H9 (cell line): ENCODE results near the gene SLC35E3. TPM values are rescaled to one million over a fixed set of nuclear protein-coding genes. Genes with fewer than 3 reads are reported as not detected.

ENCODE experiments used
- DNase-seq: peaks from one replicate; pipeline ENCODE4 v3.0.0-alpha.2; 2017
- H2AFZ ChIP-seq: one replicate; pipeline ENCODE4 v1.6.1; 2013; ENCODE audit warnings: mild to moderate bottlenecking, low read length, control low read depth, moderate library complexity
- H2AK5ac ChIP-seq: 2 replicates; pipeline ENCODE4 v1.6.1; 2013; ENCODE audit warnings: low read length, control low read depth, mixed read lengths; ENCODE audit not compliant: insufficient read length
- H2BK120ac ChIP-seq: one replicate; pipeline ENCODE4 v1.6.1; 2013; ENCODE audit warnings: low read depth, mild to moderate bottlenecking, low read length, control low read depth, inconsistent platforms; ENCODE audit not compliant: poor library complexity, severe bottlenecking
- H2BK12ac ChIP-seq: 2 replicates; pipeline ENCODE4 v1.6.1; 2013; ENCODE audit warnings: low read length, control low read depth, mixed read lengths, low read depth; ENCODE audit not compliant: insufficient read length
- H2BK15ac ChIP-seq: 2 replicates; pipeline ENCODE4 v1.6.1; 2013; ENCODE audit warnings: low read depth, low read length, control low read depth
- H2BK20ac ChIP-seq: one replicate; pipeline ENCODE4 v1.6.1; 2013; ENCODE audit warnings: low read depth, mild to moderate bottlenecking, low read length, control low read depth, inconsistent platforms; ENCODE audit not compliant: poor library complexity, severe bottlenecking
- H2BK5ac ChIP-seq: 2 replicates; pipeline ENCODE4 v1.6.1; 2013; ENCODE audit warnings: low read length, control low read depth, mixed read lengths; ENCODE audit not compliant: insufficient read length
- H3K14ac ChIP-seq: 2 replicates; pipeline ENCODE4 v1.6.1; 2013; ENCODE audit warnings: low read length, control low read depth; ENCODE audit not compliant: insufficient read depth
- H3K18ac ChIP-seq: 2 replicates; pipeline ENCODE4 v1.6.1; 2013; ENCODE audit warnings: low read depth, mild to moderate bottlenecking, mixed read lengths, low read length, control low read depth; ENCODE audit not compliant: insufficient read length
- H3K23ac ChIP-seq: 2 replicates; pipeline ENCODE4 v1.6.1; 2013; ENCODE audit warnings: low read length, control low read depth, mixed read lengths, low read depth; ENCODE audit not compliant: insufficient read length
- H3K23me2 ChIP-seq: 2 replicates; pipeline ENCODE4 v1.6.1; 2013; ENCODE audit warnings: low read depth, mild to moderate bottlenecking, mixed read lengths, low read length, control low read depth; ENCODE audit not compliant: insufficient read length, poor library complexity, severe bottlenecking
- H3K27ac ChIP-seq: 2 replicates; pipeline ENCODE4 v1.5.1; 2013; ENCODE audit warnings: low read length, control low read depth, mixed read lengths, low read depth; ENCODE audit not compliant: insufficient read length
- H3K27me3 ChIP-seq: 2 replicates; pipeline ENCODE4 v1.6.1; 2013; ENCODE audit warnings: low read length, control low read depth, inconsistent platforms; ENCODE audit not compliant: insufficient read depth
- H3K4ac ChIP-seq: 2 replicates; pipeline ENCODE4 v1.6.1; 2013; ENCODE audit warnings: low read depth, mild to moderate bottlenecking, control low read depth, inconsistent platforms, low read length, moderate library complexity
- H3K4me1 ChIP-seq: 2 replicates; pipeline ENCODE4 v1.6.1; 2013; ENCODE audit warnings: low read length, control low read depth, inconsistent platforms; ENCODE audit not compliant: insufficient read depth
- H3K4me2 ChIP-seq: 2 replicates; pipeline ENCODE4 v1.6.1; 2013; ENCODE audit warnings: low read length, control low read depth, mixed read lengths; ENCODE audit not compliant: insufficient read length, insufficient read depth
- H3K56ac ChIP-seq: 2 replicates; pipeline ENCODE4 v1.6.1; 2013; ENCODE audit warnings: low read depth, mild to moderate bottlenecking, mixed read lengths, low read length, control low read depth; ENCODE audit not compliant: insufficient read length
- H3K79me1 ChIP-seq: 2 replicates; pipeline ENCODE4 v1.6.1; 2013; ENCODE audit warnings: low read depth, mild to moderate bottlenecking, moderate library complexity, low read length, control low read depth, inconsistent platforms; ENCODE audit not compliant: insufficient read depth, poor library complexity, severe bottlenecking
- H3K79me2 ChIP-seq: 2 replicates; pipeline ENCODE4 v1.6.1; 2013; ENCODE audit warnings: low read length, control low read depth, inconsistent platforms; ENCODE audit not compliant: insufficient read depth
- H3K9ac ChIP-seq: 2 replicates; pipeline ENCODE4 v1.6.1; 2013; ENCODE audit warnings: low read length, control low read depth, mixed read lengths; ENCODE audit not compliant: insufficient read length; ENCODE audit errors: extremely low read depth
- H3K9me3 ChIP-seq: one replicate; pipeline ENCODE4 v1.6.1; 2013; ENCODE audit warnings: low read depth, low read length, inconsistent platforms; ENCODE audit not compliant: control insufficient read depth
- H3T11ph ChIP-seq: one replicate; pipeline ENCODE4 v1.6.1; 2013; ENCODE audit warnings: mild to moderate bottlenecking, low read length, control low read depth, inconsistent platforms
- H4K20me1 ChIP-seq: one replicate; pipeline ENCODE4 v1.6.1; 2013; ENCODE audit not compliant: control insufficient read depth, insufficient read length, insufficient read depth
- H4K5ac ChIP-seq: 2 replicates; pipeline ENCODE4 v1.6.1; 2013; ENCODE audit warnings: low read depth, mild to moderate bottlenecking, mixed read lengths, low read length, control low read depth; ENCODE audit not compliant: insufficient read length
- H4K8ac ChIP-seq: replicated peaks from 2 replicates; pipeline ENCODE4 v1.6.1; 2013; ENCODE audit warnings: low read length, control low read depth, mixed read lengths, low read depth; ENCODE audit not compliant: insufficient read length
- H4K91ac ChIP-seq: 2 replicates; pipeline ENCODE4 v1.6.1; 2013; ENCODE audit warnings: low read depth, mild to moderate bottlenecking, moderate library complexity, mixed read lengths, low read length, control low read depth; ENCODE audit not compliant: insufficient read length
- H3K27ac Mint-ChIP-seq, 3 experiments: 2 replicates in 2 of 3; 3 replicates in 1 of 3; pipeline ENCODE4 v1.8.0; 2020 to 2021; ENCODE audit warnings: mixed read lengths in 3 of 3, mild to moderate bottlenecking in 1 of 3, moderate library complexity in 1 of 3
- H3K27me3 Mint-ChIP-seq: 2 replicates; pipeline ENCODE4 v1.8.0; 2021; ENCODE audit warnings: low read depth, mild to moderate bottlenecking, moderate library complexity, mixed read lengths
- H3K36me3 Mint-ChIP-seq, 3 experiments: 2 replicates in 2 of 3; 3 replicates in 1 of 3; pipeline ENCODE4 v1.8.0; 2020 to 2021; ENCODE audit warnings: low read depth in 3 of 3, mixed read lengths in 3 of 3; ENCODE audit not compliant: insufficient read depth in 1 of 3
- H3K4me1 Mint-ChIP-seq, 2 experiments: 2 replicates each; pipeline ENCODE4 v1.8.0; 2020; ENCODE audit warnings: mixed read lengths in 2 of 2
- H3K4me3 Mint-ChIP-seq, 2 experiments: 2 replicates in 1 of 2; 3 replicates in 1 of 2; pipeline ENCODE4 v1.8.0; 2020 to 2021; ENCODE audit warnings: mild to moderate bottlenecking in 2 of 2, mixed read lengths in 2 of 2, moderate library complexity in 1 of 2
- H3K9me3 Mint-ChIP-seq, 2 experiments: 2 replicates in 1 of 2; 3 replicates in 1 of 2; pipeline ENCODE4 v1.8.0; 2020; ENCODE audit warnings: mild to moderate bottlenecking in 2 of 2, mixed read lengths in 2 of 2, moderate library complexity in 1 of 2
- WGBS: extraction: QIAGEN DNeasy Blood & Tissue Kit; methylation state at CpG from one replicate; pipeline ENCODE4 v1.1.7; 2013; ENCODE audit warnings: missing lambda C conversion rate, low lambda C conversion rate, mixed read lengths; ENCODE audit not compliant: insufficient read length; ENCODE audit errors: extremely low coverage; 5-methylcytosine and 5-hydroxymethylcytosine counted together
- total RNA-seq: library from RNA; stranded (reverse); gene quantifications from 2 replicates; pipeline ENCODE4 v1.2.1, GENCODE V29; 2021
- TF ChIP-seq, protein P1 (sequence below): fragments of 200-600 bp; sonication (generic); conservative IDR thresholded peaks from 3 replicates; pipeline ENCODE4 v1.8.0; 2021; ENCODE audit warnings: antibody characterized with exemption, mild to moderate bottlenecking

The SLC35E3 gene
- total RNA-seq, 1 experiment from 2014 or later = 17.9 TPM

DNA sequence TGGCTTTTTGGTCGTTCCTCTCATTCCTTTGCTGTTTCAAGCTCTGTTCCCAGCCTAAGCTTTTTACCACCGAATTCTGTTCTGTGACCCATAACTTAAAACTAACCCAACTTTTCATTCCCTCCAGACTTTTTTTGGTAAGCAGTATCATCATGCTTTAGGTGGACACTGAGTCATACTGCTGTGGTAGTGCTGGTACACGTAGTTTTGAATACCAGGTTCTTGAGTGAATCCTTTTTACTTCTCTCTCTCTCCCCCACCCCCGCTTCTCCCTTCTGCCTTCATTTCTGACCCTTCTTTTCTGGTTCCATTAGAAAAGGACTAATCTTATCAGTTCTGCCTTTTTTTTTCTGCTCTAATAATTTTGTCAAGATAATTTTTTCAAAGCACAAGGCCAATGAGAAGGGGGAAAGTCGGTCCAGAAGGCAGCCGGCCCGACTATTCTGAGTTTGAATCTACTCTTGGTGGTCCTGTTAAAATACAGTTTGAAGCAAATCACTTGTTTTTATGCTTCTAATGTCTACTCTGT is 59.7 kb downstream of the SLC35E3 start:
- no peaks in the 10 kb centered on the region for H3K27me3 Mint-ChIP-seq
- H3K4me2 ChIP-seq = no peak overlapping the region

More for the DNA sequence above, 59.7 kb downstream of the SLC35E3 start:
- H4K5ac ChIP-seq = no peak overlapping the region
- Mint-ChIP-seq H3K27ac (no peak overlapping the region), H3K4me1 (peaks cover 25 to 33% of the 10 kb centered on the region in 2 experiments), H3K4me3 (no peak overlapping the region), H3K9me3 (peaks cover 0 to 2% of the 10 kb centered on the region in 2 experiments; a peak in 2 of 5 replicates), H3K36me3 (peaks cover 11 to 19% (median 15%) of the 10 kb centered on the region in 3 experiments)
- H3K18ac ChIP-seq = no peak overlapping the region
- H3K27me3 ChIP-seq = no peaks in the 10 kb centered on the region
- H3K23ac ChIP-seq = no peak overlapping the region
- H3K4me1 ChIP-seq = peaks cover 4% of the 10 kb centered on the region; the same call in 1 of the 2 replicates
- H2BK20ac ChIP-seq = no peak overlapping the region
- H2BK12ac ChIP-seq = no peak overlapping the region
- H2BK15ac ChIP-seq = no peak overlapping the region
- no peak overlapping the region for H3K56ac ChIP-seq
- no peak overlapping the region for H3K14ac ChIP-seq
- TF ChIP-seq, protein P1, sequence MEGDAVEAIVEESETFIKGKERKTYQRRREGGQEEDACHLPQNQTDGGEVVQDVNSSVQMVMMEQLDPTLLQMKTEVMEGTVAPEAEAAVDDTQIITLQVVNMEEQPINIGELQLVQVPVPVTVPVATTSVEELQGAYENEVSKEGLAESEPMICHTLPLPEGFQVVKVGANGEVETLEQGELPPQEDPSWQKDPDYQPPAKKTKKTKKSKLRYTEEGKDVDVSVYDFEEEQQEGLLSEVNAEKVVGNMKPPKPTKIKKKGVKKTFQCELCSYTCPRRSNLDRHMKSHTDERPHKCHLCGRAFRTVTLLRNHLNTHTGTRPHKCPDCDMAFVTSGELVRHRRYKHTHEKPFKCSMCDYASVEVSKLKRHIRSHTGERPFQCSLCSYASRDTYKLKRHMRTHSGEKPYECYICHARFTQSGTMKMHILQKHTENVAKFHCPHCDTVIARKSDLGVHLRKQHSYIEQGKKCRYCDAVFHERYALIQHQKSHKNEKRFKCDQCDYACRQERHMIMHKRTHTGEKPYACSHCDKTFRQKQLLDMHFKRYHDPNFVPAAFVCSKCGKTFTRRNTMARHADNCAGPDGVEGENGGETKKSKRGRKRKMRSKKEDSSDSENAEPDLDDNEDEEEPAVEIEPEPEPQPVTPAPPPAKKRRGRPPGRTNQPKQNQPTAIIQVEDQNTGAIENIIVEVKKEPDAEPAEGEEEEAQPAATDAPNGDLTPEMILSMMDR = no peak
- no peak overlapping the region for H3K4ac ChIP-seq
- no peak overlapping the region for H2BK5ac ChIP-seq
- H3K27ac ChIP-seq = no peak overlapping the region
- H3K79me2 ChIP-seq = peaks cover 3% of the 10 kb centered on the region; the same call in 1 of the 2 replicates
- WGBS = no CpG with 5 or more reads among the region's 7 CpGs
- no peaks in the 10 kb centered on the region for H3K9me3 ChIP-seq
- no peak overlapping the region for H2AFZ ChIP-seq
- H2AK5ac ChIP-seq = no peak overlapping the region
- DNase-seq = no peak
- peaks cover 9% of the 10 kb centered on the region for H3K23me2 ChIP-seq
- no peaks in the 10 kb centered on the region for H3K79me1 ChIP-seq
- no peak overlapping the region for H4K8ac ChIP-seq
- H4K91ac ChIP-seq = no peak overlapping the region
- no peak overlapping the region for H2BK120ac ChIP-seq
- no peak overlapping the region for H3K9ac ChIP-seq
- no peak overlapping the region for H3T11ph ChIP-seq
- H4K20me1 ChIP-seq = no peaks in the 10 kb centered on the region
